Astrocyte of the spinal cord (primary cell): ENCODE data around the gene IFI27.

Source experiments
- DNase-seq: peaks from one replicate; pipeline ENCODE4 v3.0.0; 2011; ENCODE audit warnings: low read depth, low spot score
- H3K4me3 ChIP-seq: 2 replicates; pipeline ENCODE4 v1.5.1; 2011; ENCODE audit warnings: low read depth, mild to moderate bottlenecking, low read length, moderate library complexity
- in situ Hi-C: cut with HindIII; loops from 2 replicates; pipeline ENCODE4 v1.10.0; 2017; ENCODE audit warnings: low sequenced_read_pairs
- TF ChIP-seq, protein P1 (sequence below): IDR thresholded peaks from 2 replicates; pipeline ENCODE4 v1.5.1; 2012; ENCODE audit warnings: low read depth, mild to moderate bottlenecking, low read length, inconsistent platforms

The IFI27 gene

DNA sequence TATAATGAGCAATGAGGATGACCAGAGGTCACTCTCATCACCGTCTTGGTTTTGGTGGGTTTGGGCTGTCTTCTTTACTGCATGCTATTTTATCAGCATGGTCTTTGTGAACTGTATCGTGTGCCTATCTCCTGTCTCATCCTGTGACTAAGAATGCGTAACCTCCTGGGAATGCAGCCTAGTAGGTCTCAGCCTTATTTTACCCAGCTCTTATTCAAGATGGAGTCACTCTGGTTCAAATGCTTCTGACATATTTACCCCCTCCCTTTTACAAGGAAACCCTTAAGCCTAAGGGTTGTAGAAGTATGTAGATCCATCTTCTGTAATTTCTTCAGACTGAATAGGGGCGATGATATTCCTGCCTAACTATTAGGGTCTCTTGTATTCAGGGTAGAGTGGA lies 21.1 kb upstream of the IFI27 start:
- H3K4me3 ChIP-seq = no peak overlapping the region
- TF ChIP-seq, protein P1, sequence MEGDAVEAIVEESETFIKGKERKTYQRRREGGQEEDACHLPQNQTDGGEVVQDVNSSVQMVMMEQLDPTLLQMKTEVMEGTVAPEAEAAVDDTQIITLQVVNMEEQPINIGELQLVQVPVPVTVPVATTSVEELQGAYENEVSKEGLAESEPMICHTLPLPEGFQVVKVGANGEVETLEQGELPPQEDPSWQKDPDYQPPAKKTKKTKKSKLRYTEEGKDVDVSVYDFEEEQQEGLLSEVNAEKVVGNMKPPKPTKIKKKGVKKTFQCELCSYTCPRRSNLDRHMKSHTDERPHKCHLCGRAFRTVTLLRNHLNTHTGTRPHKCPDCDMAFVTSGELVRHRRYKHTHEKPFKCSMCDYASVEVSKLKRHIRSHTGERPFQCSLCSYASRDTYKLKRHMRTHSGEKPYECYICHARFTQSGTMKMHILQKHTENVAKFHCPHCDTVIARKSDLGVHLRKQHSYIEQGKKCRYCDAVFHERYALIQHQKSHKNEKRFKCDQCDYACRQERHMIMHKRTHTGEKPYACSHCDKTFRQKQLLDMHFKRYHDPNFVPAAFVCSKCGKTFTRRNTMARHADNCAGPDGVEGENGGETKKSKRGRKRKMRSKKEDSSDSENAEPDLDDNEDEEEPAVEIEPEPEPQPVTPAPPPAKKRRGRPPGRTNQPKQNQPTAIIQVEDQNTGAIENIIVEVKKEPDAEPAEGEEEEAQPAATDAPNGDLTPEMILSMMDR = no peak
- in situ Hi-C loops = no loop called here
- no peak for DNase-seq

DNA sequence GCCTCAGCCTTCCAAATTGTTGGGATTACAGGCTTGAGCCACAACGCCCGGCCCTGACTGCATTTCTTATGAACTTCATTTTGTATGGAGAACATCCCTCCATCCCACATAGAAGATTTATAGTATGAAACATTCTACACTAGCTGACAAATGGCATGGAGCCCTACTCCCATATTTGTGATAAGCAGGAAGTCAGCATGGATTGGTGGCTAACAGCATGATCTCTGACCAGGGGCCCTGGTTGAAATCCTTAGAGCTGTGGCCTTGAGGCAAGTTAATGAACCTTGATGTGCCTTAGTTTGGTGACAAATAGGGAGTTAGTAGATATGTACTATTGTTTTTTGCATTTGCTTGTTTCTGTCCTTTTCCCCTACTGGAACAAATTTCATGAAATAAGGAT lies 17.1 kb upstream of the IFI27 start:
- no peak for DNase-seq
- no peak overlapping the region for H3K4me3 ChIP-seq
- in situ Hi-C loops = no loop called here
- TF ChIP-seq, protein P1 = no peak

DNA sequence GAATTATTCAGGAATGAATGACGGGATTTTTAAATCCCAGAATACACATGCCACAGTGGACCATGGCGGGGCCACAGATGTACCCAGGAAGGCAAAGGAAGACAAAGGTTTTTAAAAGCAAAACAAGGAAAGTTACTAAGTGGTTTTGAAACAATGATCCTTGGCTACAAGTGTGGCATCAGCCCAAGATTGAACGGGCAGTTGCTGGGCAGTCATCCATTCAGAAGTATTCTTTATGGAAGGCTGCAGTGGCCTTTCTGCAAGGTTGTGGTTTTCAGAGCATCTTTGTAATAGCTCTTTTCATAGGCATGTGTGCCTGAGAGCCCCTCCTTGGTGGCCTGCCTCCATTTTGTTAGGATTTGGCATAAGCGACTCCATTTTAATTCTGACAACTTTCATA lies 13.4 kb upstream of the IFI27 start:
- TF ChIP-seq, protein P1 = no peak
- in situ Hi-C loops = no loop called here
- no peak for DNase-seq
- H3K4me3 ChIP-seq = no peak overlapping the region

DNA sequence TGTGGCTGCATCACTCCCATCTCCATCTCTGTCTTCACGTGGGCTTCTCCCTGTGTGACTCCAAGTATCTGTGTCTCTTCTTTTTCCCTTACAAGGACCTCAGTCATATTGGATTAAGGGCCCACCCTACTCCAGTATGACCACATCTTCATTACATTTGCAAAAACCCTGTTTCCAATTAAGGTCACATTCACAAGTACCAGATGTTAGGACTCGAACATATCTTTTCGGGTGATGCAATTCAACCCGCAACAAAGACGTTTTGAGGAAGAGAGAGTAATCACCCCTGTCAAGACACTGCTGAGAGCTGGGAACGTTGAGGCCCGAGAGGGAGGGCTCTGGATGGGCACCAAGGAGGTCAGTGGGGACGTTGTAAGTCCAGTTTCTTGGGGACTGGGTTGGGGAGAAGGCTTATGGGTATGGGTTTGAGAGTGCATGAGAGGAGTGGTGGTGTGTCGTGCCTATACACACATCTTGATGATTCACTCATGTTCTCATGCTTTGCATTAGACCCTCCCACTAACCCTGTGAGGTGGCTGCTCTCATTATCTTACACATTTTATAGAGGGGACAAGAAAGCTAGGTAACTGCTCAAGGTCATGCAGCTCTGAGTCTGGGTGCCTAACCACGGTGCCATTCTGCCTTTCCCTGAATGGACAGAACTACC lies 12.1 kb upstream of the IFI27 start:
- no peak for DNase-seq
- in situ Hi-C loops = no loop called here
- TF ChIP-seq, protein P1 = no peak
- H3K4me3 ChIP-seq = no peak overlapping the region

DNA sequence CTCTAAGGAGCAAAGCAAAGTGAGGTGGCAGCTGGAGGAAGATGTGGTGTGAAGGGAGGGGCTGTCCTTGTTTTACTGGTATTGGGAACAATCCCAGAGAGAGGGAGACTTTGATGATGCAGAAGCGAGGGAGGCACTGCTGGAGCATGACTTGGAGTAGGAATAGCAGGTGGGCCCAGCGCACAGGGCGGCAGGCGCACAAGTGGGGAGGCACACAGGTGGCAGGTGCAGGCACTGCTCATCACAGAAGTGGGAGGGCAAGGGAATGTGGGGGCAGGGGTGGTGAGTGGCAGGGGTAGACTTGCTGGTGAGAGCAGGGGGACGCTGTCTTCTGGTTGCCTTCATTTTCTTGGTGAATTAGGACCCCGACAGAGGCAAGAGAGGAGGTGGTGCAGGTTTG lies 11.5 kb upstream of the IFI27 start:
- TF ChIP-seq, protein P1 = no peak
- no peak overlapping the region for H3K4me3 ChIP-seq
- in situ Hi-C loops = no loop called here
- no peak for DNase-seq

DNA sequence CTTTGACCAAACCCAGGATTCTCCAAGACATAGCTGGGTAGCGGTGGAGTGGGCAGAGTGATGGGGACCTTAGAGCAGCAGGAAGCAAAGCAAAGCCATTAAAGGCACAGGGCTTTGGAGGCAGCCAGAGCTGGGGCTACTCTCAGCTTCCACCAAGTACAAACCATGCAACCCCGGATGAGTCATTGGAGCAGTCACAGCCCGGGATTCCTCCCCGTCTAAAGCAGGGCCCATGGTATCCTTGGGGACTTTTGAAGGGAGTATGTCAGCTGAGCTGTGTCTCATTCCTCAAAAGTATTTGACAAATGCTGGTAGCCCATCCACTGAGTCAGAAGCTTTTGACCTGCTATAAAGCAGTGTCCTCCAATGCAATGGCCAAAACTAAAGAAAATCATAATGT lies 9.7 kb upstream of the IFI27 start:
- TF ChIP-seq, protein P1 = no peak
- H3K4me3 ChIP-seq = no peak overlapping the region
- peak; percentile 57 for DNase-seq
- in situ Hi-C loops = no loop called here
